Thoracic aorta (tissue), 2 donors: Measurements from ENCODE around the gene SEZ6. TPM values are rescaled to one million over a fixed set of nuclear protein-coding genes. Genes with fewer than 3 reads are reported as not detected.
A peak's percentile ranks its signal among the peaks of the same experiment; 100 is the strongest.

Experiments used
- ATAC-seq: fragments of 150-250 bp; one replicate; pipeline ENCODE4 v1.8.0; 2017; ENCODE audit warnings: low read depth; ENCODE audit not compliant: insufficient number of reproducible peaks, low FRiP score
- DNase-seq: peaks from one replicate; pipeline ENCODE4 v3.0.0-alpha.2; 2020; ENCODE audit warnings: low spot score
- H3K27ac ChIP-seq, 2 donors: fragments of 200-600 bp; sonication (generic); 1 replicate in 1 of 2; 2 replicates in 1 of 2; pipeline ENCODE4 v1.5.1; 2016; ENCODE audit warnings: mild to moderate bottlenecking in 2 of 2, moderate library complexity in 2 of 2
- H3K27me3 ChIP-seq: fragments of 200-600 bp; sonication (generic); replicated peaks from 2 replicates; pipeline ENCODE4 v1.6.0; 2016; ENCODE audit warnings: mild to moderate bottlenecking; ENCODE audit not compliant: insufficient read depth
- H3K36me3 ChIP-seq: fragments of 200-600 bp; sonication (generic); one replicate; pipeline ENCODE4 v1.5.1; 2016
- H3K4me1 ChIP-seq, 2 donors: fragments of 200-600 bp; sonication (generic); 1 replicate in 1 of 2; 2 replicates in 1 of 2; pipeline versions ENCODE4 v1.5.1 to v1.6.0; 2016; ENCODE audit warnings: low read depth in 2 of 2, mild to moderate bottlenecking in 1 of 2; ENCODE audit not compliant: control insufficient read depth in 1 of 2
- H3K4me3 ChIP-seq: fragments of 200-600 bp; sonication (generic); 2 replicates; pipeline ENCODE4 v1.5.1; 2016; ENCODE audit warnings: mild to moderate bottlenecking
- H3K9me3 ChIP-seq: fragments of 200-600 bp; sonication (generic); 2 replicates; pipeline ENCODE4 v1.5.1; 2016
- CTCF ChIP-seq: fragments of 200-600 bp; sonication (generic); IDR thresholded peaks from one replicate; pipeline ENCODE4 v1.5.1; 2019; ENCODE audit warnings: antibody characterized with exemption
- total RNA-seq, 2 donors: library from RNA; depleted of rRNA; stranded (reverse); fragments of >200 nt; gene quantifications; one replicate each; pipeline versions ENCODE4 v1.1.0 to v1.2.3, GENCODE V29; 2016

Gene SEZ6
- total RNA-seq, 2 donors from 2014 or later: not detected

- no peaks in the 10 kb centered on the region for H3K9me3 ChIP-seq
- ATAC-seq (no peak), DNase-seq (no peak)
- H3K27ac ChIP-seq: no peak overlapping the region
- no peaks in the 10 kb centered on the region for H3K36me3 ChIP-seq
- no peak for TF ChIP-seq CTCF
- H3K27me3 ChIP-seq: no peaks in the 10 kb centered on the region
- no peak overlapping the region for H3K4me3 ChIP-seq
- H3K4me1 ChIP-seq: peaks cover 0 to 7% of the 10 kb centered on the region in 2 donors
Observed at GRCh38 chr17:29043539-29044145, 37.8 kb upstream of the SEZ6 start.

GRCh38 chr17:29042679-29043538 lies 37.1 kb upstream of the SEZ6 start, which contains the start of gene PIPOX:
Gene PIPOX, plus strand, starts transcription at chr17:29043141. Its CDS starts 85 bp downstream, at chr17:29043226.
- H3K4me3 ChIP-seq: no peak within 1 kb of the TSS
- peaks cover 0 to 7% of the 10 kb centered on the region in 2 donors for H3K4me1 ChIP-seq
- no peaks in the 10 kb centered on the region for H3K36me3 ChIP-seq
- ATAC-seq (no peak), DNase-seq (no peak)
- no peaks in the 10 kb centered on the region for H3K27me3 ChIP-seq
- peak within 1 kb of the TSS in 1 of 2 donors; percentile 41 for H3K27ac ChIP-seq
- TF ChIP-seq CTCF: no peak
- H3K9me3 ChIP-seq: no peaks in the 10 kb centered on the region

GRCh38 chr17:29042026-29042678 lies 36.3 kb upstream of the SEZ6 start:
- H3K9me3 ChIP-seq: no peaks in the 10 kb centered on the region
- no peak overlapping the region for H3K27ac ChIP-seq
- no peaks in the 10 kb centered on the region for H3K36me3 ChIP-seq
- DNase-seq (no peak), ATAC-seq (no peak)
- H3K4me1 ChIP-seq: peaks cover 0 to 7% of the 10 kb centered on the region in 2 donors
- no peak overlapping the region for H3K4me3 ChIP-seq
- H3K27me3 ChIP-seq: no peaks in the 10 kb centered on the region
- no peak for TF ChIP-seq CTCF

GRCh38 chr17:29041571-29041970 lies 35.7 kb upstream of the SEZ6 start:
- DNase-seq (no peak), ATAC-seq (no peak)
- no peak for TF ChIP-seq CTCF
- Histone ChIP-seq H3K9me3 (no peaks in the 10 kb centered on the region), H3K4me1 (peaks cover 0 to 7% of the 10 kb centered on the region in 2 donors), H3K27ac (no peak overlapping the region), H3K27me3 (no peaks in the 10 kb centered on the region), H3K36me3 (no peaks in the 10 kb centered on the region), H3K4me3 (no peak overlapping the region)

GRCh38 chr17:29041091-29041490 lies 35.3 kb upstream of the SEZ6 start:
- TF ChIP-seq CTCF: no peak
- peaks cover 0 to 7% of the 10 kb centered on the region in 2 donors for H3K4me1 ChIP-seq
- ATAC-seq: no peak
- no peak overlapping the region for H3K4me3 ChIP-seq
- H3K27me3 ChIP-seq: no peaks in the 10 kb centered on the region
- H3K36me3 ChIP-seq: no peaks in the 10 kb centered on the region
- no peak for DNase-seq
- no peak overlapping the region for H3K27ac ChIP-seq
- H3K9me3 ChIP-seq: no peaks in the 10 kb centered on the region
